ENCODE results near the gene VWA3B.
"Not testable (repeated sequence)": the region's sequence is repeated elsewhere in the genome, so short reads cannot be mapped to it uniquely, and the experiment has no call there.

The VWA3B gene

GRCh38 chr2:98253461-98254070 is 166.6 kb downstream of the VWA3B start:
- no peak for DNase-seq

DNA sequence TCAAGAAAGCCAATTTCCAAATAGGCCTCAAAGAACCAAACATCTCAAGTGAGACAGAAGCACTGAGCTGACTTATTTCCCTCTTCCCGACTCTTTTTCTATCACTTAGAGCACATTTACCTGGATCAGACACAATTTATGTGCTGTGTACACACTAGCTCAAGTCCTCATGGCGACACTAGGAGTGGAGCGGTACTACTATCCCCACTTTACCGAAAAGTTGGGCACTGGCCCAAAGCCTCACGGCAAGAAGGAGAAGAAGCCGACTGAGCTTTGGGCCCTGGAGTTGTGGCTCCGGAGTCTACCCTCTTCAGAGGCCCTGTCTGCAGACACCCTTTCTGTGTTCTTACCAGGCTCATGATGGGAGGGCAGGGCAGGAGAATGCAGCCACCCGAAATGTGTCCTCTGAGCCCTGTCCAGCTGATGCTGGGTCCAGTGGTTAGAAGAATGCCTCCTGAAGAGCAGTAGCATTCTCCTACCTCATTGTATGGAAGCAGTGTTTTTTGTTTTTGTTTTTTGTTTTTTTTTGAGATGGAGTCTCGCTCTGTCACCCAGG is 167.6 kb downstream of the VWA3B start:
- DNase-seq: no peak

GRCh38 chr2:98258906-98259305 is 171.9 kb downstream of the VWA3B start:
- no peak for DNase-seq

DNA sequence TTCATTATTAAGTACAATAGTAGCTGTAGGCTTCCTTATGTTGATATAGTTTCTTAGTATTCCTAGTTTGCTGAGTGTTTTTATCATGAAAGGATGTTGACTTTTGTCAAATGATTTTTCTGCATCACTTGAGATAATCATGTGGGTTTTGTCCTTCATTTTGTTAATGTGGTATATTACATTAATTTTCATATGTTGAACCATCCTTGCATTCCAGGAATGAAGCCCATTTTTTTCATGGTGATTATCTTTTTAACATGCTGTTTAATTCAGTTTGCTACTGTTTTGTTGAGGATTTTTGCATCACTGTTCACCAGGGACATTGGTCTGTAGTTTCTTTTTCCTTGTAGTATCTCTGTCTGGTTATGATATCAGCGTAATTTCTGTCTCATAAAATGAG is 176.4 kb downstream of the VWA3B start:
- DNase-seq: no peak

- not testable (repeated sequence) for DNase-seq
Observed at GRCh38 chr2:98268225-98268624, 181.3 kb downstream of the VWA3B start.

GRCh38 chr2:98269274-98269673 is 182.3 kb downstream of the VWA3B start:
- DNase-seq: peak; percentile 2

- no peak for DNase-seq
Observed at GRCh38 chr2:98269830-98270229, 182.9 kb downstream of the VWA3B start.

- no peak for DNase-seq
Observed at GRCh38 chr2:98277162-98277859, 190.3 kb downstream of the VWA3B start.

GRCh38 chr2:98278074-98278473 is 191.1 kb downstream of the VWA3B start:
- no peak for DNase-seq

DNA sequence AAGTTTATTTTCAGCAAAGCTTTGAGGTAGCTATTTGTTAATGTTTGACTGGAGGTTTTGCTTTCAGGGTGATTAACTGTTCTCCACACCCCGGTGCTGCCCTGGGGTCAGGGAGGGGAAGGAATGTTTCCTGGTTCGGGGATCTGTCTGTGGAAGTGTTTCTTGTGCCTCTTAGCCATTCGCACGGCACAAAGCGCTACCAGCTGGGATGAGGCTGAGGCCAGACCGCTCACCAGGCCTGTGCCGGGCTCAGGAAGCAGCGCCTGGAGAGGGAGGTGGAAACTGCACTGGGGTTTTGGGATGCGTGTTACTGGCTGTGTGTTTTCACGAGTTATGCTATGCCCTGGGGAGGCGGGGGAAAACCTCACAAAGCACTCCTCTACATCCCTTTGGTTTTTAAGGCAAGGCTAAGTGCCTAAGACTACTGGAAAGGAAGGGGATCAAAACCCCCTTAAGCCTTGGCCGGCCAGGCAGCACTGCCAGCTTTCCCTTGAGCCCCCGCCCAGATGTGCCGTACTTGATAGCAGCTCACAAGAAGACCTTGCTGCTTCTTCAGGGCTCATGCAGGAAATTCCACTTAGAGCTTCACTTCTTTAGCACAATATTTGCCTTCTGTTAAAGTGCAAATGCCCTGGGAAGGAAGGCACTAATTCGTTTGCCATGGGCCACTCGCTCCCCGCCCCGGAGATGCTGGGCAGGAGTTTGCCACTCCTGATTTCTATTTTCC is 193.6 kb downstream of the VWA3B start:
- no peak for DNase-seq

DNA sequence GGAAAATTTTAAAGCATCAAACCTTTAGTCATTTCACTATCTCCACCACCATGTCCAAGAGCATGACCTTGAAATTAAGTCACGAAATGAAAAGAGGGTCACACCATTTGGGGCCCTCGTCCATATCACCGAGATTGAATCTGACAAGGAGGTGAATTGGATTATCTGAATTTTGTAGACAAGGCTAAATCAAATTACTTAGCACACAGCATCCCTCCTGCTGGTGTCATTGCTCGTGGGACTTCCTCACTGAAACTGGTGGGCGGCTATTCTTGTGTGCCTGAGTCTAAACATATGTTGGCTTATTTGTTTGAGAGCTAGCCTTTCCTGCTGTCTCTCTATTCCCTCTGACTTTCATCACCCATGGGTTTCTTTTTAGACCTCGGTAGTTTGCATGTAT is 194.6 kb downstream of the VWA3B start:
- no peak for DNase-seq

- DNase-seq: no peak
Observed at GRCh38 chr2:98282109-98282508, 195.1 kb downstream of the VWA3B start.

DNA sequence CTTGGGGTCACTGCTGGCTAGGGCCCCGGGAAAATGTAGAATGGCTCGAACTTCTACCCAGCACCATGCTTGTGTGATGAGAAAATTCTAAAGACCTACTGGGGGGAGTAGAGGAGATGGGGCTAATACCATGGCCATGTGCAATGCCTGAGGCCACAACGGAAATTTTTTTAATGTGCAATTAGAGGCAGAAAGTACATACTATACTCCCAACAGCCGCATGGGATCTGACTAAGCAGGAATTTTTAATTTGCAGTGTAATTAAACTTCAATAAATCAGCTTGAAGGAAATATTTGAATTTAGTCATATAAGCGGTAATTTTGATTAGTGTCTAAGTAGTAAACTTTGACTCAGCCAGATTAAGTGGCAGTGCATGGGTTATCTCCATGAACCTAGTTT is 206.1 kb downstream of the VWA3B start:
- DNase-seq: no peak

DNA sequence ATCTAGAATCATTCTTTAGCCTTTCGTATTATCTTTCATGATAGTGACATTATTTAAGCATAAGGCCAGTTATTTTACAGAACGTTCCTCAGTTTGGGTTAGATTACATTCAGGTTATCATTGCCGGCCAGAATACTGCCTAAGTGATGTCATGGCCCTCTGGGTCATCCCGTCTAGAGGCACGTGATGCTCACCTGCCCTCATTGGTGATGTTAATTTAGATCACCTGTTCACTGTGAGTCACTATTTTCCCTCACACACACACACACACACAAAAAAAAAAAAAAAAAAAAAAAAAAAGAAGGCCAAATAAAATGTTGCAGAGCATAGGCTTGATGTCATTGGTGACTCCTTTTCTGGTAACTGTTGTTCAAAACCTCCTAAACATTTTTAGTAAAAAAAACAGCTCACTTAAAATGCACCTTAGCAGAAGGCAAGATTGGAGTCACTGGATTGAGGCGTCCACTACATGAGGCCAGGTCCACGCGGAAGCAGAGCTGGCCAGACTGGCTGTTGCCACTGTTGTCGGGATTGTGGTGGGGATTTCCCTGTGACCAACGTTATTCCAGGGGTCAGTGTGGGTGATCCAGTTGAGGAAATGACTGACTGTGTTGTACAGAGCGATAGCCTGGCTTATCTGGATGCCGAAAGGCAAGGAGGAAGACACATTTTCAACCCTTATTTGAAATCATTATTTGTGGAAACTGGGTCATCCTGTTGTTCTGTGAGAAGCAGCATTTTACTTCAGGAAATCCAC is 207.1 kb downstream of the VWA3B start:
- DNase-seq: no peak

GRCh38 chr2:98294711-98295110 is 207.7 kb downstream of the VWA3B start:
- no peak for DNase-seq

- no peak for DNase-seq
Observed at GRCh38 chr2:98295275-98295674, 208.3 kb downstream of the VWA3B start.

- DNase-seq: no peak
Observed at GRCh38 chr2:98295721-98296414, 208.9 kb downstream of the VWA3B start.

- no peak for DNase-seq
Observed at GRCh38 chr2:98296440-98296839, 209.5 kb downstream of the VWA3B start.

DNA sequence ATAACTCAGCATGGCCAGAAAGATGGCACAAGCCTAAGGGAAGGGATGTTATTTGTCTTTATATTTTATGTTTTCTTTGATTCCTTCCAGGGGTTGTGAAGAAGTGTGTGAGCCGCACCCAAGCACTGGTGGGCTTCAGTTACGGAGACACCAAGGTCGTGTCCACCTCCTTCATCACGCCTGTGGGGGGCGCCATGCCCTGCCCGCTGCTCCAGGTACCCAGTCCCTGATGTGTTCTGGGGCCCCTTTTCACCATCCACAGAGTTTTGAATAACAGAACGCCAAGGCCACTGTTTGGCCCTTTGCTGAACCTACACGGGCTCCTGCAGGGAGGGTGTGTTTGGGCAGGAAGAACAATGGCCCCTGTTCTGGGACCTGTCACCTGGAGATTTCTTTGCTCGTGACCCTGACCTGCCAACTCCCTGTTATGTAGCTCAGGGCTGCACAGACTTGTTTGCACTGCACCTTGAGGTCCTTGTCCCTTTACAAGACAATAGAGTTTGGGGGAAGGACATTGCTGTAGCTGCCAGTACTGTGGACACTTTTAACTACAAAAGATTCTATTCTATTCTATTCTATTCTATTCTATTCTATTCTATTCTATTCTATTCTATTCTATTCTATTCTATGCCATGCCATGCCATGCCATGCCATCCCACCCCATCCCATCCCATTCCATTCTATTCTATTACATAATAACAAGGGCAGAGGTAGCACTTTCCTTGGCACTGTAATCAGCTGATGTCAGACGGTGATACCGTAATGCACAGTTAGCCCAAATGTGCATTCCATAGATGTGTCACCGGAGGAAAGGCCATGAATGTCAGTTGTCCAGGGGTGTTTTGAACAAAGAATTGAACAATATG is 211.1 kb downstream of the VWA3B start:
- no peak for DNase-seq

DNA sequence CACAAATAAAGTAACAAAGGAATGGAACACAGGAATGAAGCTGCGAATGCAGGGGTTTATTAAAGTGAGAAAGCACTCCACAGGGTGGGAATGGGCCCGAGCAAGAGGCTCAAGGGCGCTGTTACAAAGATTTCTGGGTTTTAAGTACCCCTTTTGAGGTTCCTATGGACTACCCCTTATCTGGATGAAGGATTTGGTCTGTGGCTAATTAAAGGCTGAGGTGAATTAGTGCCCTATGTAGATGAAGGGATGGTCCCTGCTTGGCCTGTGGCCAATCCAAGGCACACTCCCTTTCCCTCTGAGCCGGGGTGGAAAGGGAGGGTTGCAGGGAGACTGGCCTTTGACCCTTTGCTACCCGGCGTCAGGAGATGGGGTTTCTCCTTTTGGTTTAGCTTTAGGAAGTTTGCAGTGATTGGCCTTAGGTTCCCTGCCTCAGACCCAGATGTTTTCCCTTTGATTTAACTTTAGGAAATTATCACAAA is 211.8 kb downstream of the VWA3B start:
- DNase-seq: no peak

DNA sequence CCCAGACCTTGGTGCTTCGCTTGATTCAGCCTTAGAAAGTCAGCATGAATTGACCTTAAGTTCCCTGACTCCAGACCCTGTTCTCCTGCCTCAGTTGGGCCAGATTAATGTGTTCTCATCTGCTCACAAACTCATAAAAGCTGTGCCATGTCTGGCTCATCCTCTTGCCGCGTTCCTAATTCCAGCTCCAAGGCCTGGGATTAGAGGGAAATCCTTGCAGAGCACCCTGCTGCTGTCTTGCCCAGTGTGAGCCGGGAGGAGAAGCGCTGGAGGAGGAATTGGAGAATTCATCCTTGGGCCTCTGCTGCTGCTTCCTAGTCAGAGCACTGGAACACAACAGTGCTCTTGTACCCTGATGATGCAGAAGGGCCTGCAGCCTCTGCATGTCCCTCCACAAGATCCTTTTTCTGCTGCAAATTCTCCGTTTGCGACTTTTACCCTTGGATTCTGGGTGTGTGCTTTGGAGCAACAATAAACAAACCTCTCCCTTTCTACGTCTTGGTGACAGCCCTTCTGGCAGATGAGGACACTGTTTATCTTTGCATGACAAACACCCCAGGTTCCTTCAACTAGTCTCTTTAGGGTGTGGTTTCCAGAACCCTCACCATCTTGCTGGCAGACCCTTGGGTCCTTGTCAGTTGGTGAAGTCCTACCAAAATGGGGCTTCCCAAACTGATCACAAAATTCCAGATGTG is 212.4 kb downstream of the VWA3B start:
- no peak for DNase-seq

Data from NCI-H1092 treated with DMSO at 0.1 percent for 48 hours (cell line).